OCI-M1 (cell line): ENCODE data around the gene PLCH2.
"Not testable (repeated sequence)": the region's sequence is repeated elsewhere in the genome, so short reads cannot be mapped to it uniquely, and the experiment has no call there.

Experiments used
- DNase-seq: peaks from one replicate; lab custom pipeline; 2025; lab: John Stamatoyannopoulos, UW

PLCH2 gene

GRCh38 chr1:2544875-2545640 is 69.0 kb downstream of the PLCH2 start:
- peak; percentile 22 for DNase-seq

- peak; percentile 94 for DNase-seq
Measured at GRCh38 chr1:2545754-2546514, 69.8 kb downstream of the PLCH2 start.

DNA sequence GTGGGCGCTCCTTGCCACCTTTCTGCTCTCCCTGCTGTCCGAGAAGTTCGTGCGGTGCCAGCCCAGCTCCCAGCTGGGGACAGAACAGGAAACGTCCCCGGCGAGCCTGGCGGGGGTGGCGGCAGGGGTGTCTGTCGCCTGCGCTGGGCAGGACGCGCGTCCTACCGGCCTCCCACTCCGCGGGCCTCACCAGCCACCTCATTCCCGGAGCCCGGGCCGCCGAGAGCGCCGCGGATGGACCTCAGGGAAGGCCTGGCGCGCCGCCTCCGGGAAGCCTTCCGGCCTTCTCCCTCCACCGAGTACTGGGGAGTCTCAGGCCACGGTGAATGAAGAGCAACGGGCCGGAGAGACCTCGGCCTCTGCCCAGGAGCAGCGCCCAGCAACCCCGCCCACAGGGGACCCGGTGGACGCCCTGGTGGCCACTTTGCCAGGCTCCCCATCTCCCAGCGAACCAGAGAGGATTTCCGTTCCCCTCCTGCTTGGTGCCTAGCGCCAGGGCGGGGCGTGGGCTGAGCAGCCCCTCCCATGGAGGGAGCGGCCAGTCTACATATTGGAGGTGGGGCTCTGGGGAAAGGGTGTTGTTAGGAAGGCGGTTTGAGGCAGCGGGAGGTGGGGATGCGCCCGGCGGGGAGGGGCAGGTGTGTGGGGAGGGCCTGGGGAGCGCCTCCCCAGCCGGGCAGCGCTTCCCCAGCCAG is 70.6 kb downstream of the PLCH2 start:
- DNase-seq, result peak; percentile 93

DNA sequence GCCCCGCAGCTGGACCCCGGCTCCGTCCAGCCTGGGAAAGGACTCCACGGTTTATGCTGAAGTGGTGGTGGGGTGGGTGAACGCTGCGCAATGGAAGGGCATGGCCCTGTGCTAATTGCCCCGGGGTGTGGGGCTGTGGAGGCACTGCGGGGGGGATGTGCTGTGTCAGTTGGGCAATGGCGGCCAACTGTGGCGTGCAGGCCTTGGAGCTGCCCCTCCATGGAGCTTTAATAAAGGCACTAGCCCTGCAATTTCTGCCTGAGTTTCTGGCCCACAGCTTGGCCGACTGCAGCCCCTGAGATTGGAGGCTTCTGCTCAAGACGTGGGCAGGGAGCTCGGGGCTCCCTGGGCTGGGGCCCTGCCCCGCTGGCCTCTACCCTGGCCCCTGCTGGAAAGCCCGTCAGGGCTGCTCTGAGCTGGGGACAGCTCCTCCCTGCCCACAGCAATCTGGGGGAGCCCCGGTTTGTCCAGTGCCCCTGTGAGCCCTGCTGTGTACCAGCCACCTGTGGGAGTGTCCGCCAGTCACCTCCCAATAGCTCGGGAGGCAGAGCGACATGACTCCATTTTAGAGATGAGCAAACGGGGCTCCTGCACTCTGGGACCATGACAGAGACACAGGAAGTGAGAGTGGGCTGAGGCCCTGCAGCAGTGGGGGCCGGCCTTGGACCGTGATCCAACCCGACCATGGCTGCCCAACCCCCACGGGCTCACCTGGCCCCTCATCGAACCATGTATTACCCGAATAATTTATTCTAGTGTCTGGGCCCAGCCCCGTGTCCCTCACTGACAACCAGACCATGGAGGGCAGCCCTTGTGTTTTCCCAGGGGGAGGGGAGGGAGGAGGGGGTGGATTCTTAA is 71.3 kb downstream of the PLCH2 start:
- peak; percentile 59 for DNase-seq

GRCh38 chr1:2548068-2548589 is 72.0 kb downstream of the PLCH2 start:
- DNase-seq, result peak; percentile 89

DNA sequence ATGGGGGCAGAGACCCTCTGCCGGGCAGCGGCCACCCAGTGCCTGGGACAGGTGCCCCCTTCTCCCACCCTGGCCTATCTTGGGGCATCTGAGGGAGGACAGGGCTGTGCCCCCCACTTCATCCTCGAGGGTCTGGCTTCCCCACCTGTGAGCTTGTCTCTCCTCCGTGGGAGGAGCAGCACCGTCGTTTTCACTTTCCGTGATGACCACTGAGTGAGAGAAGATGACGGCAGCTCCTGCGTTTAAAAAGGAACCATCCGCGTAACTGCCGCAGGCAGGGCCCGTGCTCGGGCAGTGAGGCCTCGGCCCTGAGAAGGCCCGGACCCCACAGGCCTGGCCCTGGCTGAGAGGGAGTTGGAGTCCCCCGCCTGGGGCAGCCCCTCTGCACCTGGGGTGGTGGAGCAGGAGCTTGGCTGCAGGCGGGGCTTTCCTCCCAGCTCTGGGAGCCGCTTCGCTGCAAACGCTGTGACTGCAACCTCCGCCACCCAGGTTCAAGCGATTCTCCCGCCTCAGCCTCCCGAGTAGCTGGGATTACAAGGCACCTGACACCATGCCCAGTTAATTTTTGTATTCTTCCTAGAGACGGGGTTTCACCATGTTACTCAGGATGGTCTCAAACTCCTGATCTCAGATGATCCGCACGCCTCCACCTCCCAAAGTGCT is 73.4 kb downstream of the PLCH2 start:
- DNase-seq, result not testable (repeated sequence)

DNA sequence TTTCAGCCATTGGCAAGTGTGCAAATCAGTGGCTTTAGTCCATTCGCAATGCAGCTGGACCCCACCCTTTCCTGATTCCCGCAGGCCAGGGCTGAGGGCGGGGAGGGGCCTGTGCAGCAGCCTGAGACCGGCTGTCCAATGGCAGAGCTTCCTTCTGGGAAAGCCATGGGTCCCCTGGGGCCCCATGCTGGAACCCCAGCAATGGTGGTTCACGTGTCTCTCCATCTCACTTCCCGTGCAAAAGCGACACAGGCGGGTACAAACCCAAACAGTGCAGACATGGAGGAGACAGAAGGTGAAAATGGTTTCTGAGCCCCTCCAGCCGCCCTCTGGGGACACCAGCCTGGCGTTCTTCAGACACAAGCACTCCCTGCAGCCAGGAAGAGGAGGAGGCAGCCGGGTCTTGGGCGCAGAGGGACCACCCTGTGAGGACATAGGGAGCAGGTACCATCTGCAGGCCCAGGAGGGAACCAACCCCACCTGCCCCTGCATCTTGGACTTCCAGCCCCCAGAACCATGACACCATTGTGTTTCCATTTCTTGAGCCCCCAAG is 74.3 kb downstream of the PLCH2 start:
- DNase-seq, result not testable (repeated sequence)

- not testable (repeated sequence) for DNase-seq
Measured at GRCh38 chr1:2551544-2551943, 75.5 kb downstream of the PLCH2 start.

- DNase-seq, result no peak
Measured at GRCh38 chr1:2552189-2552588, 76.1 kb downstream of the PLCH2 start.

GRCh38 chr1:2553076-2553475 is 77.0 kb downstream of the PLCH2 start:
- DNase-seq, result not testable (repeated sequence)

DNA sequence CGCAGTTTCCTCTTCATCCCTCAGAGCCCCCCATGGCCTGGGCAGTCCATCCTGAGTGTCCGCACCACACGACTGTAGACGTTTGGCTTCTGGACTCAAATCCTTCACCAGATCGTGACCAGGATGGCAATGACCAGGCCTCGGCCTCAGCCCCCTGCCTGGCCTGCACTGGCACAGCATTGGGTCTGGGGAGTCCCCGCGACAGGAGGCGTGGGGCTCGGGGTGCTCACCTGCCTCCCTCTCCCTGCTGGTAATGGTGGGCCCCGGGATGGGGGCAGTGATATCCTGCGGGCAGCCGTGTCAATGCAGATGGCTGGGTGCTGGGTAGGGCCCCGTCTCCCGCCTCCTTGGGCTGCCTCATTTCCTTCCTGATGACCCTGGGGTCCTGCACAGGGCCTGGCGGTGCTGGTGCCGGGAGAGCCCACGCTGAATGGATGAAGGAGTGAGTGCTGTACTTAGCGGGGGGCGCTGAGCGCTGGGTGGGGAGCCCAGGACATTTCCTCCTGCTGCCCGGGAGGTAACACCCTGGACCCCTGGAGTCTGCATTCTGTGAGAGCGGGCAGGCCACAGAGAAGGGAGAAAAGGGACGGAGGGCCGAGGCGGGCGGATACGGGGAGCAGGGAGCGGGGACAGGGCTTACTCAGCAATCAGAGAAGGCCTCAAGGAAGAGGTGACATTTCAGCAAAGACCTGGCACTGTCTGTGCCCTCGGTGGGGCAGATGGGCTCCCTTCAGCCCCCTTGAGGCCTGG is 78.0 kb downstream of the PLCH2 start:
- no peak for DNase-seq

GRCh38 chr1:2554621-2555387 is 78.7 kb downstream of the PLCH2 start:
- DNase-seq, result peak; percentile 33
